ENCODE results near the gene THSD4. TPM values are rescaled to one million over a fixed set of nuclear protein-coding genes. Genes with fewer than 3 reads are reported as not detected.

The THSD4 gene
- total and polyA plus RNA-seq, 2 of the 4 experiments (the other 2 are of a cell fraction): 25.5 to 31.1 TPM

- no TSS peak for BruUV-seq (replicated peaks)
- ATAC-seq (ENCODE audit: low read depth) (no peak), DNase-seq (peak; percentile 36)
- peak overlapping the region; percentile 83; the same call in 2 of the 3 replicates for H2BK15ac ChIP-seq (ENCODE audit: low read depth, low read length)
- no peak overlapping the region for H3K4me3 ChIP-seq (ENCODE audit: insufficient read depth, low read depth, low read length)
- no peaks in the 10 kb centered on the region for H3K36me3 ChIP-seq (ENCODE audit: control insufficient read depth, insufficient read depth, low read length)
- H3K4ac ChIP-seq (ENCODE audit: low read depth, low read length): peak overlapping the region; percentile 96
- H3K27me3 ChIP-seq (ENCODE audit: control insufficient read depth, insufficient read depth, low read length): no peaks in the 10 kb centered on the region
- H3K9me3 ChIP-seq (ENCODE audit: control insufficient read depth, insufficient read depth, low read length): no peaks in the 10 kb centered on the region
- peak; percentile 41; the same call in 1 of the 2 replicates for TF ChIP-seq CEBPB (IDR thresholded peaks at IDR 0.05; ENCODE audit: low read depth, low read length)
- TF ChIP-seq SMC3 (IDR thresholded peaks at IDR 0.05; ENCODE audit: low read depth, low read length): no peak
- H3K9me1 ChIP-seq (ENCODE audit: insufficient read depth, low read length): peaks cover 32% of the 10 kb centered on the region
- H4K91ac ChIP-seq (ENCODE audit: insufficient read depth, low read depth, low read length): peak overlapping the region; percentile 95
- intact Hi-C loops (cut with micrococcal nuclease): no loop called here
- H3K23ac ChIP-seq (ENCODE audit: low read depth, low read length): no peak overlapping the region
- peaks cover 17% of the 10 kb centered on the region for H3K4me1 ChIP-seq (ENCODE audit: control insufficient read depth, insufficient read depth, low read length)
- peak overlapping the region; percentile 92 for H2BK120ac ChIP-seq (ENCODE audit: low read depth, low read length)
- H3K79me1 ChIP-seq (ENCODE audit: low read depth in 1 of 2, low read length in 2 of 2): peaks cover 3 to 39% of the 10 kb centered on the region in 2 experiments; a peak in 3 of 4 replicates
- dilution Hi-C loops (cut with HindIII; ENCODE audit: low sequenced_read_pairs, unreplicated experiment): no loop called here
- H3K9ac ChIP-seq (ENCODE audit: low read depth, low read length): no peak overlapping the region
- no peak overlapping the region for H2AFZ ChIP-seq (replicated peaks; ENCODE audit: low read length, poor library complexity)
- H2BK20ac ChIP-seq (ENCODE audit: low read depth, low read length): peak overlapping the region; percentile 94
- CTCF ChIA-PET: no interaction called here
- H2AK5ac ChIP-seq (ENCODE audit: low read depth, low read length): peak overlapping the region; percentile 90
- H2BK5ac ChIP-seq (ENCODE audit: low read depth, low read length, poor library complexity, severe bottlenecking): peak overlapping the region; percentile 77
- no peaks in the 10 kb centered on the region for H4K20me1 ChIP-seq (ENCODE audit: insufficient read depth, low read length)
- H3K4me2 ChIP-seq (ENCODE audit: low read depth, low read length): no peak overlapping the region
- in situ Hi-C loops (cut with MboI; ENCODE audit: low sequenced_read_pairs): no loop called here
- peak overlapping the region; percentile 70 to 87; a peak in 3 of 4 replicates for H4K8ac ChIP-seq (ENCODE audit: low read depth in 2 of 2, low read length in 2 of 2)
- H4K5ac ChIP-seq (ENCODE audit: low read depth, low read length): peak overlapping the region; percentile 67
- no peak overlapping the region for H2AK9ac ChIP-seq (replicated peaks; ENCODE audit: low read depth, low read length, poor library complexity)
- H3K18ac ChIP-seq (ENCODE audit: low read depth, low read length): peak overlapping the region; percentile 80
- peak overlapping the region; percentile 7; the same call in 1 of the 2 replicates for H3K27ac ChIP-seq (ENCODE audit: insufficient read depth, low read length)
- peak overlapping the region; percentile 75 for H3K14ac ChIP-seq (replicated peaks; ENCODE audit: low read depth, low read length)
- POLR2A ChIA-PET (ENCODE audit: unreplicated experiment): no interaction called here
- WGBS, 2 experiments (ENCODE audit: extremely low coverage in 2 of 2, insufficient read length in 1 of 2): no CpG with 5 or more reads among the region's 3 CpGs
- peak overlapping the region; percentile 75; the same call in 1 of the 2 replicates for H3K56ac ChIP-seq (ENCODE audit: extremely low read depth, insufficient read depth, low read length)
Measured at GRCh38 chr15:71375934-71376333, 260.7 kb downstream of the THSD4 start.

Measured in IMR-90 (cell line).